NCI-H1694 treated with DMSO at 0.1 percent for 48 hours (cell line): ENCODE results near the gene JMJD1C.

Source experiments
- DNase-seq: peaks from one replicate; lab custom pipeline; 2025; lab: John Stamatoyannopoulos, UW

The JMJD1C gene

DNA sequence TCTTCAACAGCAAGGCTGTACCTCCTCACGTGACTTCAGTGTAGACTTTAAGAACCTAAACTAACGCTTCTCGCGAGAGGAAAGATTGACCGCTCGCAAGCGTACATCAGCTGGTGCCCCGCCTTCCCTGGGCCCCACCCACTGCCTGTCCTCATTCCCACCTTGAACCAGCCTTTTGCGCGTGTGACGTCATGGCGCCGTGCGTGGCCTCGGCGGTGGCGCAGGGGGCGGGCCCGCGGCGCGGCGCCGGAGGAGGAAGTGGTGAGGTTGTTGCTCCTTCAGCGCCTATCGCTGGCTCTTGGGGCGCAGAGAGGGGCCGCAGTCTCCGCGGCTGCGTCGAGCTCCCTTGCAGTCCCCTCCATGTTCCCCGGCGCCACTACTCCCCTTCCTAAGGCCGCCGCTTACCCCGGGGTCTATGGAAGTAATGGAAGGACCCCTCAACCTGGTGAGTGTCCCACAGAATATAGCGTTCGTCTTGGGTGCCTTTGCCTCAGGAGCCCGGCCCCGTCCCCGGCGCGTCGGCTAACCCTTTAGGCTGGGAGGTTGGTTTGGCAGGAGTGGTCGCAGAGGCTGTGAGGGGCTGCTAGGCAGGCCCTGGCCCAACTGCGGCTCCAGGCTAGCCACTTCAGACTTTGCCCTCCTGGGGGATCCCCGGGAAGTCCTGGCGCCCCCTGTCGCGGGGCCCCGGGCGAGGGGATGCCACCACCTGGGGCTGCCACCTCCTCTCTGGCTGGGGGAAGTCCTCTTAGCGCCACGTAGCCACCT lies 332.5 kb downstream of the JMJD1C start, which contains the start of gene NRBF2:
NRBF2 (plus strand) TSS at position 273 of the 765 bp plus-strand sequence; CDS start at position 416, 143 bp downstream.
- DNase-seq: peak; percentile 96

DNA sequence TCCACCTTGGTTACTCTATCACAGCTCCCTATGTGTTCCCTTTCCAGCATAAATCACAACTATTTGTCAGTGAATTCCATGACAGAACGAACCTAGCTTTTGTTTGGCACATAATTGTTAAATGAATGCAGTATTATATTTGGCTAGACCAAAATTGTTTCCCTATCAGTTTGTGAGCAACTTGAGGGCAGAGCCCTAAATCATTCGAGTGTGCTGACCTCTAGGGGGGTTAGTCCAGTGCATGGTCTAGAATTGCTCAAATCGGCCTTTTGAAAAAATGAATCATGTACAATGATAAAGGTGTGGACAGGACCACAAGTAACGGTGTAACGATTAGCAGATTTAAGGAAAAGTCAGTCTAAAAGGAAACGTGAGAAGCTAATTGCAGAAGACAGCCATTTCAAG lies 333.1 kb downstream of the JMJD1C start:
- DNase-seq: no peak

DNA sequence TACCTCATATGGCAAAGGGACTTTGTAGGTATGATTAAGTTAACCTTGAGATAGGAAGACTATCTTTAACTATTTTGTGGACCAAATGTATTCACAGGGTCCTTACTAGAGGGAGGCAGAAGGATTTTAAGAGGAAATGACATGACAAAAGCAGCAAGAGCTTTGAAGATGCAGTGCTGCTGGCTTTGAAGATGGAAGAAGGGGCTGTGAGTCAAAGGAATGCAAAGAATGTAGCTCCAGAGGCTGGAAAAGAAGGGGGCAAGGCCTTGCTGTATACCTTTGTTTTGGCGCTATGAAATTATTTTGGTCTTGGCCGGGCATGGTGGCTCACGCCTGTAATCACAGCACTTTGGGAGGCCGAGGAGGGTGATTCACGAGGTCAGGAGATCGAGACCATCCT lies 335.9 kb downstream of the JMJD1C start:
- DNase-seq: no peak

- DNase-seq: no peak
Observed at GRCh38 chr10:63128443-63128842, 337.3 kb downstream of the JMJD1C start.

- DNase-seq: no peak
Observed at GRCh38 chr10:63125459-63125858, 340.3 kb downstream of the JMJD1C start.

DNA sequence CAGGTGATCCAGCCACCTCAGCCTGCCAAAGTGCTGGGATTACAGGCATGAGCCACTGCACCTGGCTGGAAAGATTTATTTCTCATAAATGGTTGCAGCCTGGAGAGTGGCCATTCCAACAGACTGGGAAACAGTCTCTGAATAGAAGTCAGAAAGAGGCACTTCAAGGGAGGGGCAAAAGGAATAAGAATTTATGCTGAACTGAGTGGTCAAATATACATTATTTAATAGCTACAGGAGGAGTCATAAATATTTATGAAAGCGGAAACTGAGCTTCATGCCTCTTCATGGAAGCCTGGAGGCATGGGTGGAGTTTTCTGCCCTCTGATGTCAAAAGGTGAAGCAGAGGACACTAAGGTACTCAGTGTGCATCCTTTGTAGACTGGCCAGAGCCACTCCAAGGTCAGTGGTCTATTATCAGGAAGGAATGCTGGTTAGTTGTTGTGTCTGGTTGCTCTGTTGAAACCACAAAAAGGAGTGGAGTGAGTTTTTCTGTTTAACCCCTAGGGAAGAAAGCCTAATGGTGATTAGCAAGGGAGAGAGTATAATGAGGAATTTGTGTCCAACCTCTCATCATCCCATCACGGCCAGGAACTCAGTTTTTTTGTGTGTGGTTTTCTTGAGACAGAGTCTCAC lies 341.9 kb downstream of the JMJD1C start:
- no peak for DNase-seq

DNA sequence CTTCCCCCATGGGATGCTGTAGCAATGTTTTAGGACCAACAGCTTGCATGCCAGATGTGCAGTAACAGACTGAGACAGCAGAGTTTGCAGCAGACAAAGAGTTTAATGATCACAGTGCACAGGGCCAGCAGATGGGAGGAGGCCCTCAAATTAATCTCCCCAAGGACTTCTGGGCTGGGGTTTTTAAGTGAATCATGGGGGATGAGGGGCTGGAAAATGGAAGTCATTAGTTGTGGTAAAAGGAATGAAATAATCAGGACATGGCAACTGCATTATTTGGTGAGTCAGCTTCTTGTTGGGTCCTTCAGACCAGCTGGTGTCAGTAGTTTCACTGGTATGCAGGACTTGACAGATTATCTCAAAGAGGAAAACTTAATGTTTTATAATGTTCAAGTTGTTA lies 345.2 kb downstream of the JMJD1C start:
- peak; percentile 91 for DNase-seq

DNA sequence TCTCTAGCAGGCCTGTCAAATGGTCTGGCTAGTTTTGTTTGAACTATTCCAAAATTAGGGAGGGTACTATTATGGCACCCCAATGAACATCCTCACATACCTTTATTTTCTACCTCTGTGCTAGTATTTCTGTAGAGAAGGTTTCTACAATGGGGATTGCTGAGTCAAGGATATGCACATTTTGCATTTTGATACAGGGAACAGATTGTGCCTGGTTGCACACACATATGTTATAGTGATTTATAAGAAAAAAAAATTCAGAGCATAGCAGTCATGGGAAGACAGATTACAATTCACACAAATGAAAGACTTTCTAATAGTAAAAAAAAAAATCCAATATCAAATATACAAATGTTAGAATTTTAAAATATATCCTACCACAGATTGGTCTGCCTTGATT lies 346.7 kb downstream of the JMJD1C start:
- DNase-seq: peak; percentile 52
